DMS79 treated with DMSO at 0.1 percent for 48 hours (cell line): ENCODE results near the gene RAB11FIP4.

ENCODE experiments used
- DNase-seq: peaks from one replicate; lab custom pipeline; 2025; lab: John Stamatoyannopoulos, UW

Gene RAB11FIP4

DNA sequence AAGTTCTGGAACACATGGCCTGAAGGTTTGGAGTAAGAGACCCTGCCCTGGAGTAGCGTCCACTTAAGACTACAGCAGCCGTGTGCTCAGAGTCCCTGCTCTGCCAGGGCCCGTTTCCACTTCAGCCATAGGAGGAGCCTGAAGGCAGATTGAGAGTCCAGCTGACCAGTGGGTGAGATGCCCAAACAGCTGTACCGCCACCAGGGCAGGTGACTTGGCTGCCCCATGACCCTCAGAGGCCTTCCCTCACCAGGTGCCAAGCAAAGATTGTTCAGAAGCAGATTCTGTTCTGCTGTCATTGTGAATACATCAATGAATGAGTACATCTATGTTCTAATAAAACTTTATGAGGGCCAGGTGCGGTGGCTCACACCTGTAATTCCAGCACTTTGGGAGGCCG, 178.8 kb downstream of the RAB11FIP4 start:
- DNase-seq: no peak

GRCh38 chr17:31570951-31571892, 179.7 kb downstream of the RAB11FIP4 start:
- DNase-seq: no peak

DNA sequence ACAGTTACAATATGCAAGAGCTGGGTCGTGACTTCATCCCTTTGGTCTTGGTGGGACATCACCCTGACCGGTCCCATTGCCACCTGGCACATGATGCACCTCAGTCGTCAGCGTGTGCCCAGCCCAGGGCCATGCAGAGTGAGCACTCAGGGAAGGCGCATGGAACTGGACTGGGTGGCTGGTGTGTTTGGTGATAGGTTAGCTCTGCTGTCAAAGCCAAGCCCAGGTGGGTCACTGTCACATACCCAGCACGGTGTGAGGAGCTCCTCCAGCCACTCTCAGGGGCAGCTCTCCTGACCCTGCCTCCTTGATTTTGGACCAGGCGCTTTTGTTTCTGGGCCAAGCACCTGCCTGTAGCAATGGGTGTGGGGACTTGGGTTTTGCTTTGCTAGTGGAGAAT, 180.9 kb downstream of the RAB11FIP4 start:
- no peak for DNase-seq

DNA sequence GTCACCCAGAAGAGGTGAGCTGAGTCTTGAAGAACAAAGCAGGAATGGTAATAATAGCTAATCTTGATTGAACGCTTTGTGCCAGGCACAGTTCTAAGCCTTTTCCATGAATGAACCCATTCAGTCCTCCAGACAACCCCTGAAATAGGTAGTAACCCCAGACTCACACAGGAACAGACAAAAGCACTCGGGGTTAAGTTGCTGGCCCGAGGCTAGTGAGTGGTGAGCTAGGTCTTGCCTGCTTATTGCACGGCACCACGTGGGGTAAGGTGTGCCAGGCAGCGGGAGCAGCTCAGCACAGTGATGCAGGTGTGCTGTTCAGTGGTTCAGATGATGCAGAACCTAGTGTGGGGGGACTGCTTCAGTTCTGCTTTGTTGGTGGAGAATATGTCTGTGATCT, 181.6 kb downstream of the RAB11FIP4 start:
- DNase-seq: no peak

GRCh38 chr17:31573861-31574260, 182.4 kb downstream of the RAB11FIP4 start:
- DNase-seq: no peak

- DNase-seq: no peak
Measured at GRCh38 chr17:31574458-31574857, 183.0 kb downstream of the RAB11FIP4 start.

DNA sequence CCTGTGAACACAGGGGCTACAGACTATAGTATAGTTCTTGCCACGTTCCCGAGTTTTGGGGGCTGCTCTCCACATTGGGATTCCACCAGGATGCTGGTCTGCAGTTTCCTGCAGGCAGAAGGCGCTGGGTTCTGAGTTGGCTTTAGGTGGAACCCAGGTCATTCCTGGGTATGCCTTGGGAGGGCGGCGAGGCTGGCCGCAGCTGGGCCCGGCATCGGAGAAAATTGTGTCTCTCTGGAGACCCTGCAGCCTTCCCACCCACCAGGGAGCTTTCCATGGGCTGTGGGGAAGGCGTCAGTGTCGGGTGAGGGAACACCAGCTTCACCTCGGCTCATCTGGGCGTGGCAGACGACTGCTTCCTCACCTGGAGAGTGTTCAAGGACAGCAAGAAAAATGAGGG, 183.6 kb downstream of the RAB11FIP4 start:
- no peak for DNase-seq

GRCh38 chr17:31579265-31579664, 187.8 kb downstream of the RAB11FIP4 start:
- peak; percentile 53 for DNase-seq

- no peak for DNase-seq
Measured at GRCh38 chr17:31580316-31580705, 188.8 kb downstream of the RAB11FIP4 start.

DNA sequence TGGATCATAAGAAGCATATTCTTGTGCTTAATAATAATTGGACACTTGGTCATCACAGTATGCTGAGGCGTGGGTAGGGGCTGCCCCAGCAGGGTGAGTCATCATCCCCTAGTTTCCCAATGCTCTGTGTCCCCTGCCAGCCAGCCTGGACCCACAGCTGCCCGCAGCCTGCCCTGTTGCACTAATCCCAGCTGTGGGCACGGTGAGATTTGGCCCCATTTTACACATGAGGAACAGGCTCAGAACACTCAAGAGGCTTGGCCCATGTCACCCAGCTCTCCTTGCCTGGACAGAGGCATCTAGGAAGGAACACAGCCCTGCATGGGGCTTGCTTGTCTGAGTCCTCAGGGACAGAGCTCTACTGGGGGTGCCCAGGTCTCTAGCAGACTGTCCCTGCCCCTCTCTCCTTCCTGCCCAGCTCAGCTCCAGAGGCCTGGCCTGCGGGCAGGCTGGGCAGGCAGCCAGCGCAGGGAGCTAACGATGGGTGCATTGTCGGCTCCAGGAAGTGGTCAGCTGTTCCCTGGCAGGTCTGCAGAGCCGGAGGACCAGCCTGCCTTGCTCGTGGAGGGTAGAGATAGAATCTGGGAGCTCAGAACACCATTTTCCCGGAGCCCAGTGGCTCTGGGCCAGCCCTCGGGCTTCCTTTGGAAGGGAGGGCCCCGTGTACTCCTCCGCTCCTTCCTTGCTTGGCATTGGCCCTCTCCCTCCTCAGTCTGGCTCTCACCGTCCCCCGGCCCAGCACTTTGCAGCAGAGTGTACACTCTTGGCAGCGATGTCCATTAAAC, 189.4 kb downstream of the RAB11FIP4 start:
- peak; percentile 38 for DNase-seq

DNA sequence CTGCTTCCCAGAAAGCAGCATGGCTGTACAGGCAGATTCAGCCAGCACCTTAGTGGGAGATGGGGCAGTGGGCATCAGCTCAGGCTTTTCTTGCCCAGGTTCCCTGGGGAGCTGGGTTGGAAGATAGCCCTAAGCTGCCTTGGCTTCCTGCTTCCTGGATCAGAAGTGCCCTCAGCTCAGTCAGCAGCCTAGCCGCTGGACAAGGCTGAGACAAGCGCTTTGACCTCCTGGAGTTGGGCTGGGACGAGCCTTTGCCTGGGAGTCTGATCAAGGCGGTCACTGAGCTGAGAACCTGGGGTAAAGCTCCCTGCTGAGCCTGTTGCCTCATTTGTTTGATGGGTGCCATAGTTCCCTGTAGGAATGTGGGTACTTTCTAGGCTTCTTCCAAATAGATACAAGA, 190.0 kb downstream of the RAB11FIP4 start:
- no peak for DNase-seq

- no peak for DNase-seq
Measured at GRCh38 chr17:31582151-31582907, 190.9 kb downstream of the RAB11FIP4 start.

GRCh38 chr17:31583772-31584356, 192.4 kb downstream of the RAB11FIP4 start:
- no peak for DNase-seq

- DNase-seq: no peak
Measured at GRCh38 chr17:31584438-31585279, 193.2 kb downstream of the RAB11FIP4 start.

- DNase-seq: no peak
Measured at GRCh38 chr17:31585280-31585630, 193.8 kb downstream of the RAB11FIP4 start.

- DNase-seq: no peak
Measured at GRCh38 chr17:31586946-31587345, 195.5 kb downstream of the RAB11FIP4 start.

- DNase-seq: no peak
Measured at GRCh38 chr17:31587462-31587861, 196.0 kb downstream of the RAB11FIP4 start.
